GM12878 (cell line): Measurements from ENCODE around the gene POLK. TPM values are rescaled to one million over a fixed set of nuclear protein-coding genes. Genes with fewer than 3 reads are reported as not detected.

Experiments
- BHLHE40 ChIP-seq, 2 experiments: fragments of 450-650 bp in 1 of 2; IDR thresholded peaks; 2 replicates each; pipeline ENCODE4 v1.6.1; 2011 to 2017; ENCODE audit warnings: low read depth in 2 of 2, borderline replicate concordance in 1 of 2, improper control_type of control experiment in 1 of 2, low read length in 1 of 2, mild to moderate bottlenecking in 1 of 2
- CHD4 ChIP-seq: fragments of 200-600 bp; sonication (generic); IDR thresholded peaks from 2 replicates; pipeline ENCODE4 v1.6.1; 2016; ENCODE audit warnings: mild to moderate bottlenecking
- CREM ChIP-seq: IDR thresholded peaks from 2 replicates; pipeline ENCODE4 v1.6.1; 2014; ENCODE audit warnings: antibody characterized with exemption, low read depth
- DPF2 ChIP-seq: fragments of 450-650 bp; IDR thresholded peaks from 2 replicates; pipeline ENCODE4 v1.6.1; 2017; ENCODE audit warnings: mild to moderate bottlenecking
- HCFC1 ChIP-seq: fragments of 150-350 bp; IDR thresholded peaks from 2 replicates; pipeline ENCODE4 v1.6.1; 2014; ENCODE audit warnings: low read length
- IKZF2 ChIP-seq, 2 experiments: fragments of 450-650 bp; IDR thresholded peaks; 2 replicates each; pipeline ENCODE4 v1.6.1; 2017; ENCODE audit warnings: mild to moderate bottlenecking in 2 of 2, moderate library complexity in 2 of 2
- JUNB ChIP-seq: IDR thresholded peaks from 2 replicates; pipeline ENCODE4 v1.6.1; 2016; ENCODE audit warnings: antibody characterized with exemption, mild to moderate bottlenecking
- MTA3 ChIP-seq: IDR thresholded peaks from 2 replicates; pipeline ENCODE4 v1.6.1; 2012; ENCODE audit warnings: low read length, inconsistent platforms, borderline replicate concordance
- NFYB ChIP-seq: IDR thresholded peaks from 2 replicates; pipeline ENCODE4 v1.6.1; 2011; ENCODE audit warnings: low read depth, mild to moderate bottlenecking, low read length, improper control_type of control experiment, moderate library complexity; ENCODE audit not compliant: insufficient read depth
- SPI1 ChIP-seq: IDR thresholded peaks from 2 replicates; pipeline ENCODE4 v1.6.1; 2011; ENCODE audit warnings: low read depth, mild to moderate bottlenecking, low read length, moderate library complexity, borderline replicate concordance; ENCODE audit not compliant: insufficient read depth
- SRF ChIP-seq, 2 experiments: IDR thresholded peaks; 2 replicates each; pipeline ENCODE4 v1.6.1; 2011; ENCODE audit warnings: low read depth in 2 of 2, low read length in 2 of 2, mild to moderate bottlenecking in 1 of 2, moderate library complexity in 1 of 2
- SUPT20H ChIP-seq: IDR thresholded peaks from 2 replicates; pipeline ENCODE4 v1.6.1; 2011; ENCODE audit warnings: low read depth, mild to moderate bottlenecking, low read length, moderate library complexity, borderline replicate concordance; ENCODE audit not compliant: control insufficient read depth
- TCF3 ChIP-seq: IDR thresholded peaks from 2 replicates; pipeline ENCODE4 v1.6.1; 2012; ENCODE audit warnings: low read depth, mild to moderate bottlenecking, low read length, borderline replicate concordance; ENCODE audit not compliant: insufficient read depth
- TCF7 ChIP-seq: IDR thresholded peaks from 2 replicates; pipeline ENCODE4 v1.6.1; 2014; ENCODE audit warnings: antibody characterized with exemption, borderline replicate concordance
- WRNIP1 ChIP-seq: IDR thresholded peaks from 2 replicates; pipeline ENCODE4 v1.6.1; 2011; ENCODE audit warnings: low read depth, low read length, improper control_type of control experiment, borderline replicate concordance
- YY1 ChIP-seq: IDR thresholded peaks from 2 replicates; pipeline ENCODE4 v1.6.1; 2011; ENCODE audit warnings: low read depth, mild to moderate bottlenecking, low read length
- polyA plus RNA-seq, 11 experiments: library from polyadenylated mRNA; depleted of rRNA in 4 of 11; unstranded in 6 of 11; stranded (reverse) in 5 of 11; fragments of >200 nt; fragmentation: Nextera tagmentation in 4 of 11; fragmentation: Illumina TruSeq in 1 of 11; extraction: Ambion mirVana in 4 of 11; extraction: Trizol in 1 of 11; gene quantifications; 1 replicate in 1 of 11; 2 replicates in 10 of 11; pipeline versions ENCODE4 v1.2.1 to v1.2.3, GENCODE V29; 2011 to 2016; ENCODE audit warnings: inconsistent platforms in 2 of 11, missing spikeins in 2 of 11, low read depth in 1 of 11
- small RNA-seq: library from RNA; depleted of rRNA; stranded (forward); fragments of <200 nt; gene quantifications from one replicate; pipeline ENCODE3, GENCODE V24; 2014
- total RNA-seq, 4 experiments: library from RNA; depleted of rRNA in 3 of 4; stranded (reverse); fragments of >200 nt in 3 of 4; fragmentation: Illumina TruSeq in 1 of 4; extraction: Trizol in 1 of 4; gene quantifications; 2 replicates each; pipeline versions ENCODE4 v1.2.1 to v1.2.3, GENCODE V29; 2013 to 2021
- TF ChIP-seq, protein P1 (sequence below): fragments of 450-650 bp; IDR thresholded peaks from 2 replicates; pipeline ENCODE4 v1.6.1; 2017; ENCODE audit warnings: mild to moderate bottlenecking
- TF ChIP-seq, protein P2 (sequence below): fragments of 450-650 bp; IDR thresholded peaks from 2 replicates; pipeline ENCODE4 v1.6.1; 2017; ENCODE audit warnings: low read depth, mild to moderate bottlenecking, moderate library complexity

Gene POLK
- total and polyA plus RNA-seq, 10 of the 15 experiments (the other 5 are each of a cell fraction or from before 2014, with no cell fraction given) = 10.4 to 47.6 (median 29.0) TPM

DNA sequence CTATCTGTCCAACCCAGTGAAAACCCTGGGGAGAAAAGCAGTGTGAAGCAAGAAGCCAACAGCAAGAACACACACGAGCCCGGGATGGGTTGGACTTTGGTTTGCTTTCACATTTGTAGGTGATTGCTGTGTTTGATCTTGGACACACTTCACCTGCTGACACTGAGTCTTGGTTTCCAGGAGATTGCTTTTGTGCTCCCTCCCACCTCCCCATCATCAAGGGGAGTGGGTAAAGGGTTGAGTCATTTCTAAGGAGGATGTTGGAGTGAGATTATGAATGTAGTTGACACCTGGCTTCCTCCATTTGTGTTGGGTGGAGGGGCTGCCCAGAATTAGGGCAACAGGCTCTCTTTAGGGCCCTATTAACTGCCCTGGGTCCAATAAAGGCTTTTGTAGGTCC, 137.0 kb downstream of the POLK start (continued):
- TF ChIP-seq, protein P1, sequence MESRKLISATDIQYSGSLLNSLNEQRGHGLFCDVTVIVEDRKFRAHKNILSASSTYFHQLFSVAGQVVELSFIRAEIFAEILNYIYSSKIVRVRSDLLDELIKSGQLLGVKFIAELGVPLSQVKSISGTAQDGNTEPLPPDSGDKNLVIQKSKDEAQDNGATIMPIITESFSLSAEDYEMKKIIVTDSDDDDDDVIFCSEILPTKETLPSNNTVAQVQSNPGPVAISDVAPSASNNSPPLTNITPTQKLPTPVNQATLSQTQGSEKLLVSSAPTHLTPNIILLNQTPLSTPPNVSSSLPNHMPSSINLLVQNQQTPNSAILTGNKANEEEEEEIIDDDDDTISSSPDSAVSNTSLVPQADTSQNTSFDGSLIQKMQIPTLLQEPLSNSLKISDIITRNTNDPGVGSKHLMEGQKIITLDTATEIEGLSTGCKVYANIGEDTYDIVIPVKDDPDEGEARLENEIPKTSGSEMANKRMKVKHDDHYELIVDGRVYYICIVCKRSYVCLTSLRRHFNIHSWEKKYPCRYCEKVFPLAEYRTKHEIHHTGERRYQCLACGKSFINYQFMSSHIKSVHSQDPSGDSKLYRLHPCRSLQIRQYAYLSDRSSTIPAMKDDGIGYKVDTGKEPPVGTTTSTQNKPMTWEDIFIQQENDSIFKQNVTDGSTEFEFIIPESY = no peak
- TF ChIP-seq HCFC1 = 0 out of 2 replicates have a peak, but pooled peaks have one; percentile 18
- TF ChIP-seq CHD4 = no peak
- TF ChIP-seq JUNB = peak; percentile 83
- TF ChIP-seq CREM = peak; percentile 56; the same call in 1 of the 2 replicates
- TF ChIP-seq WRNIP1 = no peak
- 0 out of 2 replicates have a peak, but pooled peaks have one; percentile 45 for TF ChIP-seq TCF3
- TF ChIP-seq BHLHE40 (IDR thresholded peaks at IDR 0.05; ENCODE audit: borderline replicate concordance in 1 of 2, low read depth in 2 of 2, low read length in 1 of 2) = no peak; a peak in 1 of 4 replicates
- TF ChIP-seq MTA3 = no peak
- TF ChIP-seq YY1 = 0 out of 2 replicates have a peak, but pooled peaks have one; percentile 36
- peak; percentile 50 for TF ChIP-seq SPI1
- TF ChIP-seq, protein P2, sequence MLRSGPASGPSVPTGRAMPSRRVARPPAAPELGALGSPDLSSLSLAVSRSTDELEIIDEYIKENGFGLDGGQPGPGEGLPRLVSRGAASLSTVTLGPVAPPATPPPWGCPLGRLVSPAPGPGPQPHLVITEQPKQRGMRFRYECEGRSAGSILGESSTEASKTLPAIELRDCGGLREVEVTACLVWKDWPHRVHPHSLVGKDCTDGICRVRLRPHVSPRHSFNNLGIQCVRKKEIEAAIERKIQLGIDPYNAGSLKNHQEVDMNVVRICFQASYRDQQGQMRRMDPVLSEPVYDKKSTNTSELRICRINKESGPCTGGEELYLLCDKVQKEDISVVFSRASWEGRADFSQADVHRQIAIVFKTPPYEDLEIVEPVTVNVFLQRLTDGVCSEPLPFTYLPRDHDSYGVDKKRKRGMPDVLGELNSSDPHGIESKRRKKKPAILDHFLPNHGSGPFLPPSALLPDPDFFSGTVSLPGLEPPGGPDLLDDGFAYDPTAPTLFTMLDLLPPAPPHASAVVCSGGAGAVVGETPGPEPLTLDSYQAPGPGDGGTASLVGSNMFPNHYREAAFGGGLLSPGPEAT = no peak
- peak; percentile 61; the same call in 1 of the 2 replicates for TF ChIP-seq DPF2
- TF ChIP-seq NFYB = no peak
- peak; percentile 24 to 54; a peak in 2 of 4 replicates for TF ChIP-seq IKZF2 (IDR thresholded peaks at IDR 0.05)
- TF ChIP-seq SRF (IDR thresholded peaks at IDR 0.05; ENCODE audit: low read depth in 2 of 2, low read length in 2 of 2) = no peak
- TF ChIP-seq SUPT20H = no peak
- TF ChIP-seq TCF7 = peak; percentile 87

Small RNA genes lying within 50 kb of the gene (small RNA-seq; reads per million reads assigned to genes)
- gene RNU7-175P = not detected

Other genes starting within 250 kb of the POLK start
- 73.9 and 82.9 TPM in 2 replicates for gene HMGCR, start 174.7 kb upstream of the POLK start, total RNA-seq (2014; rRNA removed)
- gene HMGCR, start 174.7 kb upstream of the POLK start, total RNA-seq (2014; rRNA removed; fragmentation: Illumina TruSeq; extraction: Trizol) = 104 and 110 TPM in 2 replicates
- gene HMGCR, start 174.7 kb upstream of the POLK start, total RNA-seq (2021) = 119 and 130 TPM in 2 replicates
- gene HMGCR, start 174.7 kb upstream of the POLK start, polyA plus RNA-seq (2011; rRNA removed) = 119 and 174 TPM in 2 replicates
- gene HMGCR, start 174.7 kb upstream of the POLK start, polyA plus RNA-seq (2014; fragmentation: Illumina TruSeq; extraction: Trizol) = 89.2 and 120 TPM in 2 replicates
- 10 to 100 TPM; 30.8 to 39.0 TPM for gene HMGCR, start 174.7 kb upstream of the POLK start, polyA plus RNA-seq (2014; fragmentation: Nextera tagmentation; extraction: Ambion mirVana)
- gene HMGCR, start 174.7 kb upstream of the POLK start, polyA plus RNA-seq (2014; rRNA removed) = 65.2 and 73.9 TPM in 2 replicates
- 10 to 100 TPM; 55.5 to 61.6 TPM for gene HMGCR, start 174.7 kb upstream of the POLK start, polyA plus RNA-seq (2016; fragmentation: Nextera tagmentation; extraction: Ambion mirVana)
- gene CERT1, start 262 bp upstream of the POLK start, total RNA-seq (2014; rRNA removed) = 13.3 and 13.4 TPM in 2 replicates
- gene CERT1, start 262 bp upstream of the POLK start, total RNA-seq (2014; rRNA removed; fragmentation: Illumina TruSeq; extraction: Trizol) = 35.3 and 36.7 TPM in 2 replicates
- gene CERT1, start 262 bp upstream of the POLK start, total RNA-seq (2021) = 30.2 and 30.7 TPM in 2 replicates
- 26.5 and 27.6 TPM in 2 replicates for gene CERT1, start 262 bp upstream of the POLK start, polyA plus RNA-seq (2011; rRNA removed)
- gene CERT1, start 262 bp upstream of the POLK start, polyA plus RNA-seq (2014; fragmentation: Illumina TruSeq; extraction: Trizol) = 32.5 and 43.2 TPM in 2 replicates
- 10 to 100 TPM in 1 of 2 experiments, 1 to 10 TPM in 1; 7.7 to 10.4 TPM for gene CERT1, start 262 bp upstream of the POLK start, polyA plus RNA-seq (2014; fragmentation: Nextera tagmentation; extraction: Ambion mirVana)
- gene CERT1, start 262 bp upstream of the POLK start, polyA plus RNA-seq (2014; rRNA removed) = 11.1 and 14.1 TPM in 2 replicates
- 10 to 100 TPM; 24.6 to 29.9 TPM for gene CERT1, start 262 bp upstream of the POLK start, polyA plus RNA-seq (2016; fragmentation: Nextera tagmentation; extraction: Ambion mirVana)
- 0.73 and 1.0 TPM in 2 replicates for gene ANKDD1B, start 99.6 kb downstream of the POLK start, total RNA-seq (2014; rRNA removed)
- 0.83 and 0.98 TPM in 2 replicates for gene ANKDD1B, start 99.6 kb downstream of the POLK start, total RNA-seq (2014; rRNA removed; fragmentation: Illumina TruSeq; extraction: Trizol)
- 0.66 and 0.87 TPM in 2 replicates for gene ANKDD1B, start 99.6 kb downstream of the POLK start, total RNA-seq (2021)
- 0.68 and 1.1 TPM in 2 replicates for gene ANKDD1B, start 99.6 kb downstream of the POLK start, polyA plus RNA-seq (2011; rRNA removed)
- gene ANKDD1B, start 99.6 kb downstream of the POLK start, polyA plus RNA-seq (2014; fragmentation: Illumina TruSeq; extraction: Trizol) = 0.65 and 0.72 TPM in 2 replicates
- gene ANKDD1B, start 99.6 kb downstream of the POLK start, polyA plus RNA-seq (2014; fragmentation: Nextera tagmentation; extraction: Ambion mirVana) = 1 to 10 TPM; 1.4 to 2.4 TPM
- 0.39 and 0.65 TPM in 2 replicates for gene ANKDD1B, start 99.6 kb downstream of the POLK start, polyA plus RNA-seq (2014; rRNA removed)
- gene ANKDD1B, start 99.6 kb downstream of the POLK start, polyA plus RNA-seq (2016; fragmentation: Nextera tagmentation; extraction: Ambion mirVana) = 1 to 10 TPM in 1 of 2 experiments, under 1 TPM in 1; 0.34 to 1.0 TPM
- gene POC5, start 205.5 kb downstream of the POLK start, total RNA-seq (2014; rRNA removed) = 19.4 and 21.4 TPM in 2 replicates
- gene POC5, start 205.5 kb downstream of the POLK start, total RNA-seq (2014; rRNA removed; fragmentation: Illumina TruSeq; extraction: Trizol) = 22.1 and 22.9 TPM in 2 replicates
- 13.1 and 14.4 TPM in 2 replicates for gene POC5, start 205.5 kb downstream of the POLK start, total RNA-seq (2021)
- gene POC5, start 205.5 kb downstream of the POLK start, polyA plus RNA-seq (2011; rRNA removed) = 25.6 and 35.4 TPM in 2 replicates
- 23.2 and 25.0 TPM in 2 replicates for gene POC5, start 205.5 kb downstream of the POLK start, polyA plus RNA-seq (2014; fragmentation: Illumina TruSeq; extraction: Trizol)
- gene POC5, start 205.5 kb downstream of the POLK start, polyA plus RNA-seq (2014; fragmentation: Nextera tagmentation; extraction: Ambion mirVana) = 10 to 100 TPM; 16.6 to 24.7 TPM
- 13.7 and 16.6 TPM in 2 replicates for gene POC5, start 205.5 kb downstream of the POLK start, polyA plus RNA-seq (2014; rRNA removed)
- gene POC5, start 205.5 kb downstream of the POLK start, polyA plus RNA-seq (2016; fragmentation: Nextera tagmentation; extraction: Ambion mirVana) = 10 to 100 TPM; 21.4 to 22.2 TPM